NCI-H460 (cell line): ENCODE data around the gene CHMP6. TPM values are rescaled to one million over a fixed set of nuclear protein-coding genes. Genes with fewer than 3 reads are reported as not detected.
"Not testable (repeated sequence)": the region's sequence is repeated elsewhere in the genome, so short reads cannot be mapped to it uniquely, and the experiment has no call there.

Experiments used
- DNase-seq: peaks from one replicate; pipeline ENCODE4 v3.0.0-alpha.2; 2016; ENCODE audit warnings: low read depth; ENCODE audit errors: extremely low read depth
- total RNA-seq: library from RNA; depleted of rRNA; stranded (reverse); fragments of >200 nt; shearing (Covaris generic); gene quantifications from 2 replicates; pipeline ENCODE4 v1.2.3, GENCODE V29; 2014

Gene CHMP6
- total RNA-seq, 1 experiment from 2014 or later = 7.6 TPM

DNA sequence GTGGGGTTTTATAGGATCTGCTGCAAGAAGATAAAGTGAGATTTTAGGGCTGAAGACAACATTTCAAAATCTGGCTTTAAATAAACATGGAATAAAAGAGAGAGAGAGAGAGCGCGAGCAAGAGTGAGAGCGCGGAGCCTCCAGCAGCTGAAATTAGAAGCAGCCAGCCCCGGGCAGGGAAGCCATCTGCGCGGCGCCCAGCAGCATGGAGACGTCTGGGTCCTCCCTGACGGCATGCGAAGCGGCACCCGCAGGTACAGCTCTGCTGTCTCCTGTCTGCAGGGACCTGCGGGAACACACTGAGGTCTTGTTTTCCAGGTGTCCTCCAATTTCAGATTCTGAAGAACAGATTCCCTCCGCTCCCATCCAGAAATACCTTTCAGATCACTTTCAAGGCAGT, 35.4 kb downstream of the CHMP6 start:
- DNase-seq = no peak

DNA sequence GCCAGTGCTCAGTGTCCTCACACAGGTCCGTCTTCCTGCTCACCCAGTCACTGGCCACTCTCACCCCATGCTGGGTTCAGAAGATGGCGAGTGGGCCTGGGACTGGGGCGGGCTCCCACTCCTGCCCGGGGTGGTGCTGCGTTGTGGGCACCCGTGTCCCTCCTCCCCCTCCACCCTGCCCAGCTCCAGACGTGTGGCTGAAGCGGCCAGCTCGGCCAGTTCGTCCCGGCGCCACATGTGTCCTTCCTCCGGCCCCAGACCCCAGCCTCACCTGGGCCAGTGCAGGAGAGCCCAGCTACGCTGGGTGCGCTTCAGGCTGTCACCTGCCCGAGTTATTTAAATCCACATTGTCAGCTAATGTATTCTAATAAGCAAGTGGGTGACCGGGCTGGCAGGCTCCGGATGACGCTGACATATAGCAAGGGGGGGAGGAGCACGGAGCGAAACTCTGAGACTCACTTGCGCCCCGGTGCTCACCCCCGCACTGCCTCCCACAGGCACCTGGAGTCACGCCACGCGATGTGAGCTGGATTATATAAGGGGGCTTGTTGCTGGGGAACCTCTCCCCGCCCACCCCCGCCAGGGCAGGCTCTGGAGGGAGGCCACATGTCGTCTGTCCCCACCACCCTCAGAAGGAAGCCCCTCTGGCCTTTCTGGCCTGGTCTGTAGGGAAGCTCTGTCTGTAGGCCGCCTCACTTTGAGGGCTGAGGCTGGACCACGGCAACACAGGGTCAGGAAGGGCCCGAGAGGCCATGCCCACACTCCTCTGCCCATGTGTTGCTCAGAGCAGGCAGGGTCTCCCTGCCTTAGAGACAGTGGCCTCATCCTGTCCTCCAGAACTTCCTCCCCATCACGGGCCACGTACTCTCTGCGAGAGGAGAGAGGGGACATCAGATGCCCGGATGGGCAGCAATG, 36.2 kb downstream of the CHMP6 start:
- DNase-seq = no peak

GRCh38 chr17:81028506-81028858, 36.8 kb downstream of the CHMP6 start:
- DNase-seq = no peak

- DNase-seq = no peak
Observed at GRCh38 chr17:81029859-81030258, 38.2 kb downstream of the CHMP6 start.

DNA sequence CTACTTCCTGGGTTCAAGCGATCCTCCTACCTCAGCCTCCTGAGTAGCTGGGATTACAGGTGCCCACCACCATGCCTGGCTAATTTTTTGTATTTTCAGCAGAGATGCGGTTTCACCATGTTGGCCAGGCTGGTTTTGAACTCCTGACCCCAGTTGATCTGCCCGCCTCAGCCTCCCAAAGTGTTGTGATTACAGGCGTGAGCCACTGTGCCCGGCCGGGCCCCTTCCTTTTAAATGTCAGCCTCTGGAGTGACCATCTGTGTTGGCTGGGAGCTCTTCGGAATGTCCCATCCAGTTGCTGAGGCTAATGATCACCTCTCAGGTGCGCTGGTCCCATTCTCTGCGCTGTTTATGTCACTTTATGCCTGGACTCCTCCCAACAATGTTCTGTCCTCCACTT, 38.7 kb downstream of the CHMP6 start:
- DNase-seq = not testable (repeated sequence)

DNA sequence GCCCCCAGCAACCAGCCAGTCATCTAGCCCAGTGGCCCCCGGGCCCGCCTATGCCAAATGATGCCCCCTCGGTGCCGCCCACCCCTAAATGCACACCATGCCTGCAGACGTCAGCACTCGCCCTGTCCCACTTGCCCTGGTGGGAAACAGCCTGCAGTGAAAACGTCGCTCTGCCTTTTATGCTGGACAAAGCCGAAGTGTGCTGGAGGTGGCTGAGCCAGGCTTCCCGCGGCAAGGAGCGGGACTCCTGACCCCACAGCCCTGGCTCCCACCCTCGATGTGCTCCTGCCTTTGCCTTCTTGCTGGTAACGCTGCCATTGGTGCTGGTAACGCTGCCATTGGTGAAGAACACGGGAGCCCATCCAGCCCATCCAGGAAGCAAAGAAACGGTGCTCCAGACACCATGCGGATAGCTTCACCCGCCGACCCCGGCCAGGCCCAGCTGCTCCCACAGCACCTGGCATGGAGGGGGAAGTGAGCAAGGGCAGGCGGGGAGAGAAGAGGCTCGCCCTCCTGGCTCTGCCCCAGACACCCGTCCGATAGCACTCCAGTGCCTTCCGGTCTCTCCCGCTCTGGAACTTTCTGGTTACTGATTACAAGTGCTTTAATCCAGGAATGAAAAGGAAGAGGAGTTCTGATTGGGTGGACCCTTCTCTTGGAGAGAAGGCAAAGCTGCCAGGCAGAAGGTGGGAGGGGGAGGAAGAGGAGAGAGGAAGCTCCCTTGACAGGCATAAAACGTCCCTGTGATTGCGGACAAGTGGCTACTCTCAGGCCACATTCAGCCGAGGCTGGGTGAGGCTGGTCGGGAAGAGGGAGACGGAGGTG, 39.3 kb downstream of the CHMP6 start:
- no peak for DNase-seq

DNA sequence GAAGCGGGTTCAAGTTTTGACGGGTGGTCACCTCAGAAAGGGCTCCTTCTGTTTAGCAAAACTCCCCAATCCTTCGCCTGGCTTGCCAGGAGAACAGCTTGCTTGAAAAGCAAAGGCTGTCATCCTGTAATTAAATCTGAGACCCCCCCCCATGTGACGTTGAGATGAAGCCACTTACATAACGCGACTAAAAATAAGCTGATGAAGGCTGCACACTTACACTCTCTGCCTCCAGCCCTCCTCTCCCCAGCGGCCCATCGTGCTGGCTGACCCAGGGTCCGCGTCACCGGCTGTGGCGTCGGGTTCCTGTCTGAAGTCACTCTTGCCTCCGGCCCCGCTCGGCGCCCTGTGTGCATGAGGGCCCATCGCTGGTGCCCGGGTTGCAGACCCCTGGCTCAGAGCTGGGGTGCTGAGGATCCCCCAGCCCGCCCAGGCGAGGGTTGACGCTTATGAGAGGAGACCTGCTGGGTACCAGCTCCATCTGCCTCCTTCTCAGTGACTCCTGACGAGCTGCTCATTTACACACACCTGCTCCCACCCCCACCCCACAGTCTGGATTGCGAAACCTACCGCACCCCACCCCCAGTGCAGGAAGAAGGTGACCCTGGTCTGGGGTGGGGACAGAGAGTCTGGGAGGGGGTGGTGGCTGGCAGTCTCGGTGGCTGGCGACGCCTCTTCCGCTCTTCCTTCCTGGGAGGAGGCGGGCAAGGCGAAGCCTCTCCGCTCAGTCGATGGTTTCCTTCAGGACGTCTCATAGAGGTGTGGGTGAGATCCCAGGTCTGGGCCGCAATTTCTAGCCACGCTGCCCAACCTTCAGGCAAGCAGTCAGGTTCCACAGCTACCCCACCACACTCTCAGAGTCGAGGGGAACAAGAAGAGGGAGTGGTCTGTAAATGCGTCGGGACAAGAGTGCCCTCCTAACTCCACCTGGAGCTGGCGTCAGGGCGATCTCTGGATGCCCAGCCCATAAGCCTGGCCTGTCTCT, 40.2 kb downstream of the CHMP6 start:
- no peak for DNase-seq

DNA sequence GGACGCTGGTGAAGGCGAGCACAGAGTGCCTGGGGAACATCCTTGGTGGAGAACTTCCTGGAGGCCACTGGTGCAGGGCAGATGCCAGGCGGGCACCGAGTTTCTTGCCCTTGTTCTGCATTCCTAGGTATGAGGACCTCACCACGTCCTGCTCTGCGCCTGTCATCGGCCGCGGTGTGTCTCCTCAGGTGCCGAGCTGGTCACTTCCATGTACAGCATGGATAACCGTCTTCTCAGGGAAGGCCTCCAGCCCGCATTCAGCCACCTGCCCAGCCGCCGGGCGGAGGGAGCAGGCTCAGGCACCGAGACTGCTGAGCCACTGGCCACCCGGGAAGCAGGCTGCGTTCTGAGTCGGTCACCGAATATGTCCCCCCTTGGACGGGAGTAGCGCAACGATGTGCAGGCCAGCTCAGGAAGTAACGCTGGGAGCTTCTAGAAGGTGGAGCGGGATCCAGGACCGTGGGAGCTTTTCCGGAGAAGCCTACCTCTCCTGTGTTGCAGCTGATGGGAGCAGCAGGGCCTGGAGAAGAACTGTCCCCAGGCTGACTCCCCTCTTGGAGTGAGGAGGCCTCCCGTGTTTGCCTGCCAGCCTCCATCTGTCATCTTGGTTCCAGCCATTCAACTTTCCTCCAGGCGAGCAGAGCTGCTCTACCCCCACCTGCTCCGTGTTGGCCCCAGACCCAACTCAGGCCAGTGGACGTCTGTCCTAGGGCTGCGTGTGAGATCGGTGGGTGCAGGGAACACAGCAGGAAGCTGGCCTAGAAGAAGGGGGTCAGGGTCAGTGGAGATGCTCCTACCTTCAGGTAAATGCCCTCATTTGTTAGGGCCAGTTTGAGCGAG, 41.2 kb downstream of the CHMP6 start:
- no peak for DNase-seq

- DNase-seq = no peak
Observed at GRCh38 chr17:81033535-81034167, 42.0 kb downstream of the CHMP6 start.

DNA sequence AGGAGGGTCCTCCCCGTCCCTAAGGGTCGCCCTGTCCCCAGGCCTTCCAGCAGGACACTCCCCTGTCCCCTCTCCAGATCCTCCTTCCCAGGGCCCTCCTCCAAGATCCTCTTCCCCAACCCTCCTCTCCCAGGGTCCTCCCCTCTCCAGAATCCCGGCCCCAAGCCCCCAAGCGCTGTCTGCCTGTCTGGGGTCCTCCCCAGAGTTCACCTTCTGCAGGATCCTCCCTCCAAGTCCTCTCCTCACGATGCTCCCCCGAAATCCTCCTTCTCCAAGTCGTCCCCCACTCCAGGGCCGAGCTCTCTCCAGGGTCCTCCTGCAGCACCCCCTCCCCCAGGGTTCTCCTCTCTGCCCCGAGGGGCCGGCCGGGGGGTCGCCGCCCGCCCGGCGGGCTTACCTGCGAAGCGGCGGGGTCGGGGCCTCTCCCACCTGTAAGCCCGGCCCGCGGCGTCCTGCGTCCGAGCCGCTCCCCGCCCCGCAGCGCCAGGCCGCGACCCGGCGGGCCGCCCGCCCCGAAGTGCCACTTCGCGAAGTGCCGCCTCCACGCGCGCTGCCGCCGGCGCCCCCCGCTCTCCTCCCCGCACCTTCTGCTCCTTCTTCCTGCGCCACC, 42.6 kb downstream of the CHMP6 start:
- no peak for DNase-seq

- peak; percentile 92 for DNase-seq
Observed at GRCh38 chr17:81034779-81035520, 43.3 kb downstream of the CHMP6 start, which contains the start of gene BAIAP2. Gene BAIAP2 (plus strand): TSS chr17:81035151. CDS start chr17:81035255, 104 bp downstream.

DNA sequence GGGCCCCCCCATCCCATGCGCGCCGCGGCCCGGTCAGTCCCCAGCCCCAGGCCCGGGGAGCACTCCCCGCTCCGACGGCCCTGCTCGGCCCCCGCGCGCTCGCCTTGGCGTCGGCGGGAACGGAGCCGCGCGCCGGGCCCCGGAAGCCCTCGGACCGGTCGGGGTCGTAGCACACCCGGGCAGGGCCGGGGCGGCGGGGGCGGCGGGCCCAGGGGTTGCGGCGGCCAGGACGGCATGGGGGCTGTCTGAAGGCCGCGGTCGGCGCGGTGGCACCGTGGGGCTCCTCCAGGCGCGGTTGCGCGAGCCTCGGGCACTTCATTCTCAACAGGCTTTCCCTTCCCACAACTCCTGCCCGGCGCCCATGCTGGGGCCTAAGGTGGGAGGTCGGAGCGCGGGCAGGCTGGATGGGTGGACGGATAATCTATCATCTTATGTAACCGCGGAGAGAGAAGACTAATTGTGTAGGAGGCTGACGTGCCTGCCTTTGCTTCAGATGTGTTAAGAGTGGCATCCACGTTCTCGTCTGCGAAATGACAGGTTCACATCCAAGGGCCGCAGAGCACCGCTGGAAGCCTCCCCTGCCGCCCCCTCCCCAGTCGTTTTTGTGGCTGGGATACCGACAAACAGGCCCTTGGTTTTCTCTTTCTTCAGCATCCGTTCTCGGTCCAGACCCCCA, 44.0 kb downstream of the CHMP6 start:
- no peak for DNase-seq

GRCh38 chr17:81036197-81036941, 44.7 kb downstream of the CHMP6 start:
- no peak for DNase-seq

GRCh38 chr17:81037026-81037797, 45.6 kb downstream of the CHMP6 start:
- DNase-seq = no peak

DNA sequence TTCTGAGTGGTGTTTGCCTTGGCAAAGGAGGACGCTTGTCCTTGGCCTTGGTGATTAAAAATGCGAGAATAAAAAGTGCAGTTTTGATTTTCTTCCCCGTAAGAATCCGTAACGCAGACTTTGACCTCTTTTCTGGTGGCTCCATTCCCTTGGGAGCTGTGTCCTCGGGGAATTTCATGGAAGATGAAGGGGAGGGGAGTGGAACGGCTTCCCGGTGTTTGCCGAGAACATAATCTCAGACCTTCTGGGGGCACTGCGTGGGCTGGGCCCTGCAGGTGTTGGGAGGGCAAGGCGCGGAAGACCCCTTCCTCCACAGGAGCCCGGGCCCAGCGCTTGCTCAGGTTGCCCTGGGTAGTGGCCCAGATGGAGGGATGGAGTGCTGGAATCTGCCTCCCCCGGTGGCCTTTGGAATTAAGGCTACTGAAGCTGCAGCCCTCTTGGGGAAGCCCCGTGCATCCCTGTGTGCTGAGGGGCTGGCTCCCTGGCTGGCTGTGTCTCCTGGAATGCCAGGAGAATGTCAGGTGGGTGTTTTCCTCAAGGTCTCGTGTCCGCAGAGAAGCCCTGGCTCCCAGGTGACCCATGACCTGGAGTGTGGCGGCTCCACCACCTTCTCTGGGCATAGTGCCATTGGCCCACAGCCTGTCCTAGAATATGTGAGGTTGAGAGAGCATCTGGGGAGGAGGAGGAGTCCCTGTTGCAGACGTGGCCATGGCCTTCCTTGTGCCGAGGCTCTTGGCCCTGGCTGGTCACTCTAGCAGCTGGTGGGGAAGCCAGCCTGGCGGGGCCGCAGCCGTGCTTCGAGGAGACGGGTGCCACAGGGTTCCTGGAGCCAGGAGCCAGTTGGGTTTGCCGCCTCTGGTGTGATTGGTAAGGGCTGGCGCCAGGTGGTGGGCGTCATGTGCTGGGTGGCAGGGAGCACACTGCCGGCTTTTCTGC, 46.4 kb downstream of the CHMP6 start:
- no peak for DNase-seq
